ENCODE results near the gene CSNK1E. TPM values are rescaled to one million over a fixed set of nuclear protein-coding genes. Genes with fewer than 3 reads are reported as not detected.

Gene CSNK1E
- total and polyA plus RNA-seq, 2 experiments from 2014 or later = 46.9 to 130 TPM

DNA sequence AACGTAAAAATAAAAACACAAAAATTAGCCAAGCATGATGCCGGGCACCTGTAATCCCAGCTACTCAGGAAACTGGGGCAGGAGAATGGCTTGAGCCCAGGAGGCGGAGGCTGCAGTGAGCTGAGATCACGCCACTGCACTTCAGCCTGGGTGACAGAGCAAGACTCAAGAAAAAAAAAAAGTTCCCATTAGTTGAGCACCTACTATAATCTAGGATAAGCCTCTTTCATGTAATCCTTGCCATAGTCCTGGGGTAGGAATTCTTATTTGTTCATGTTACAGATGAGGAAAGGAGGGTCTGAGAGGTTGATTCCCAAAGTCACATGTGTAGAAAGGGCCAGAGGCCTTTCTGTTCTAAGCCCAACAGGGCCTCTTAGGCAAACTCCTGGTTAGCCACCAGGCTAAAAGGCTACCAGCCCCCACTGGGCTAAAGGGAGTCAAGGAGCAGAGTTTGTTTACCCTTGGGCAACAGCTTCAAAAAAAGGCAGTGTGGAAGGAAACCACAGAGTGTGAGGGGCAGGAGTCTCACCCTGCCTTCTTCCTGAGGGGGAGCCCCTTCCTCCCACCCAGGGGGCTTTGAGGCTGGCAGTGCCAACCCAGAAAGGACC is 21.6 kb upstream of the CSNK1E start:
- in situ Hi-C loops (cut with MboI) = no loop called here
- DNase-seq = no peak

DNA sequence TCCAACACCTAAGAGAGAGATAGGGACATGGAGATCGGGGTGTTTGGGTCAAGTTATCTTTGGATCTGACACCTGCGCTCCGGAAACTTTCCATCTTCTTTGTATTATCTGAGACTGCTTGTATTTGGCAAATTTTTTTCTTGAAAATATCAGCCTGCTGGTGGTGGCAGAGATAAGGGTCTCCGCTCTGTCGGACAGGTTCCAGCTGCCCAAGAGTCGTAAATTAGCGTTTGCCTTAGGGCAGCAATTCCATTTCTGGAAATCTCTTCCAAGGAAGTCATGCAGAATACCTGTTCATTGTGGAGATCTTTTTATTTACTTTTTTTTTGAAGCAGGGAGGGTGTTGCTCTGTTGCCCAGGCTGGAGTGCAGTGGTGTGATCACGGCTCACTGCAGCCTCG is 19.5 kb upstream of the CSNK1E start:
- 0 out of 2 replicates have a peak, but pooled peaks cover 4% of the 10 kb centered on the region for H3F3A ChIP-seq (ENCODE audit: insufficient read depth)
- TF ChIP-seq EZH2 (IDR thresholded peaks at IDR 0.05; ENCODE audit: insufficient read depth, poor library complexity, severe bottlenecking) (no peak), EZH2phosphoT487 (IDR thresholded peaks at IDR 0.05; ENCODE audit: insufficient read depth, low read depth) (no peak)
- no peaks in the 10 kb centered on the region for H3K36me3 ChIP-seq (ENCODE audit: low read depth)
- 90 to 92% methylated on average over 9 of the region's 9 CpGs for WGBS, 2 experiments (ENCODE audit: low coverage in 1 of 2, low lambda C conversion rate in 2 of 2, missing lambda C conversion rate in 2 of 2)
- no peak for DNase-seq
- H3K79me2 ChIP-seq (ENCODE audit: insufficient read depth) = no peaks in the 10 kb centered on the region
- H3K9me3 ChIP-seq (ENCODE audit: low read depth) = no peaks in the 10 kb centered on the region
- H3K27me3 ChIP-seq (replicated peaks; ENCODE audit: insufficient read depth) = no peaks in the 10 kb centered on the region
- H4K20me1 ChIP-seq (ENCODE audit: insufficient read depth) = no peaks in the 10 kb centered on the region
- H3K9me2 ChIP-seq (ENCODE audit: insufficient read depth) = no peaks in the 10 kb centered on the region
- peak overlapping the region; percentile 83 for H2AFZ ChIP-seq
- no peak overlapping the region for H3K27ac ChIP-seq
- peak overlapping the region; percentile 64 for H3K9ac ChIP-seq
- peak overlapping the region; percentile 71 for H3K4me3 ChIP-seq
- in situ Hi-C loops (cut with MboI) = no loop called here
- peaks cover 12% of the 10 kb centered on the region for H3K4me1 ChIP-seq (ENCODE audit: insufficient read depth)
- peak overlapping the region; percentile 72 for H3K4me2 ChIP-seq (ENCODE audit: unreplicated experiment)

More for the DNA sequence above, 21.6 kb upstream of the CSNK1E start:
- H3K9me3 ChIP-seq (ENCODE audit: low read depth) = no peaks in the 10 kb centered on the region
- H3K79me2 ChIP-seq (ENCODE audit: insufficient read depth) = no peaks in the 10 kb centered on the region
- H3K27me3 ChIP-seq (replicated peaks; ENCODE audit: insufficient read depth) = no peaks in the 10 kb centered on the region
- peaks cover 8% of the 10 kb centered on the region for H3K4me1 ChIP-seq (ENCODE audit: insufficient read depth)
- no peak overlapping the region for H3K4me3 ChIP-seq
- H3K9ac ChIP-seq = no peak overlapping the region
- H4K20me1 ChIP-seq (ENCODE audit: insufficient read depth) = no peaks in the 10 kb centered on the region
- H2AFZ ChIP-seq = no peak overlapping the region
- H3K27ac ChIP-seq = no peak overlapping the region
- H3K36me3 ChIP-seq (ENCODE audit: low read depth) = no peaks in the 10 kb centered on the region
- H3F3A ChIP-seq (ENCODE audit: insufficient read depth) = 0 out of 2 replicates have a peak, but pooled peaks cover 4% of the 10 kb centered on the region
- H3K4me2 ChIP-seq (ENCODE audit: unreplicated experiment) = no peak overlapping the region
- TF ChIP-seq EZH2 (IDR thresholded peaks at IDR 0.05; ENCODE audit: insufficient read depth, poor library complexity, severe bottlenecking) (no peak), EZH2phosphoT487 (IDR thresholded peaks at IDR 0.05; ENCODE audit: insufficient read depth, low read depth) (no peak)
- 95 to 98% methylated on average over 4 of the region's 4 CpGs for WGBS, 2 experiments (ENCODE audit: low coverage in 1 of 2, low lambda C conversion rate in 2 of 2, missing lambda C conversion rate in 2 of 2)
- H3K9me2 ChIP-seq (ENCODE audit: insufficient read depth) = no peaks in the 10 kb centered on the region

DNA sequence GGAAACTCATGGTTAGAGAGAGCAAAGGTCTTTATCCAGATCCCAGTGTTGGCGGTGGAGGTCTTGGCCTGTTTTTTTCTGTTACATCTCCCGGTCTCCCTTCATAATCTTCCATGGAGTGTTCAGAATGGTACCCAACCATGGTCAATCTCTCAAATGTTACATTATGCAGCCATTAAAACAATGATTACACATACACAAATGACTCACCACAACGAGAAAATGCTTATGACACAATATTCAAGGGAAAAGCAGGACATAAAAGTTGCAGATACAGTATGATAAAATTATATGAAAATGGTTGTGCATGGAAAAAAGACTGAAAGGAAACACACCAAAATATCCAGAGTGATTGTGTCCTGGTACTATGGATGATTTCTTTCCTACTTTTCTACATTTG is 17.8 kb upstream of the CSNK1E start:
- no peak overlapping the region for H2AFZ ChIP-seq
- H3K9me3 ChIP-seq (ENCODE audit: low read depth) = no peaks in the 10 kb centered on the region

DNA sequence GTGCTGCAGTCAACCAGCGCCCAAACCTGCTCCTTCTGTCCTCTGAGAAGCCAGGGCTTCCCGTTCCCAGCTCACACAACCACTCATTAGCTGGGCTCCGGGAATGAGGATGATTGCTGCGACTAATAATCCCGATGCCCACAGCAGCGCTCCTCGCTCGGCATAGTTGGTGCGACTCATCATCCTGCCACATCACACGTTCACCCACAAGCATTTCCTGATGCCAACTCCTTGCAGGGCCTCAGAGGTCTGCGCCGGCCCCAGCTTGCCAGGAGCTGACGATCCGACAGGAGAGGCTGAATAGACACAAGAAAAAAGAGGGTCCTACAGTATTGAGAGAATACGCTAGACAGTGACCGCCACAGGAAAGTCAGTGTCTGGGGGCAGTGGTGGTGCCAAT is 10.6 kb upstream of the CSNK1E start:
- Histone ChIP-seq H3K27ac (peak overlapping the region; percentile 63), H3K9me2 (ENCODE audit: insufficient read depth) (no peaks in the 10 kb centered on the region), H3K4me1 (ENCODE audit: insufficient read depth) (peaks cover 12% of the 10 kb centered on the region), H3K4me3 (peak overlapping the region; percentile 18), H2AFZ (peak overlapping the region; percentile 53), H3K4me2 (ENCODE audit: unreplicated experiment) (peak overlapping the region; percentile 52), H3K79me2 (ENCODE audit: insufficient read depth) (no peaks in the 10 kb centered on the region), H3K36me3 (ENCODE audit: low read depth) (no peaks in the 10 kb centered on the region), H3K27me3 (replicated peaks; ENCODE audit: insufficient read depth) (no peaks in the 10 kb centered on the region), H3K9me3 (ENCODE audit: low read depth) (no peaks in the 10 kb centered on the region), H4K20me1 (ENCODE audit: insufficient read depth) (no peaks in the 10 kb centered on the region), H3K9ac (peak overlapping the region; percentile 70), H3F3A (ENCODE audit: insufficient read depth) (no peaks in the 10 kb centered on the region)
- in situ Hi-C loops (cut with MboI) = no loop called here
- DNase-seq = peak; percentile 87
- WGBS, 2 experiments (ENCODE audit: low coverage in 1 of 2, low lambda C conversion rate in 2 of 2, missing lambda C conversion rate in 2 of 2) = 41 to 49% methylated on average over 16 of the region's 16 CpGs
- no peak for TF ChIP-seq EZH2 (IDR thresholded peaks at IDR 0.05; ENCODE audit: insufficient read depth, poor library complexity, severe bottlenecking)
- no peak for TF ChIP-seq EZH2phosphoT487 (IDR thresholded peaks at IDR 0.05; ENCODE audit: insufficient read depth, low read depth)

More for the DNA sequence above, 17.8 kb upstream of the CSNK1E start:
- Histone ChIP-seq H3K4me1 (ENCODE audit: insufficient read depth) (peaks cover 12% of the 10 kb centered on the region), H3K27me3 (replicated peaks; ENCODE audit: insufficient read depth) (no peaks in the 10 kb centered on the region), H3K9ac (no peak overlapping the region), H4K20me1 (ENCODE audit: insufficient read depth) (no peaks in the 10 kb centered on the region), H3F3A (ENCODE audit: insufficient read depth) (0 out of 2 replicates have a peak, but pooled peaks cover 4% of the 10 kb centered on the region), H3K4me2 (ENCODE audit: unreplicated experiment) (no peak overlapping the region), H3K27ac (no peak overlapping the region), H3K9me2 (ENCODE audit: insufficient read depth) (no peaks in the 10 kb centered on the region), H3K4me3 (no peak overlapping the region), H3K79me2 (ENCODE audit: insufficient read depth) (no peaks in the 10 kb centered on the region), H3K36me3 (ENCODE audit: low read depth) (no peaks in the 10 kb centered on the region)
- TF ChIP-seq EZH2phosphoT487 (IDR thresholded peaks at IDR 0.05; ENCODE audit: insufficient read depth, low read depth) (no peak), EZH2 (IDR thresholded peaks at IDR 0.05; ENCODE audit: insufficient read depth, poor library complexity, severe bottlenecking) (no peak)
- peak; percentile 73 for DNase-seq
- in situ Hi-C loops (cut with MboI) = no loop called here
- 63 to 65% methylated on average over 3 of the region's 3 CpGs for WGBS, 2 experiments (ENCODE audit: low coverage in 1 of 2, low lambda C conversion rate in 2 of 2, missing lambda C conversion rate in 2 of 2)

Measured in GM23248 (cell line).